K562 (cell line): Measurements from ENCODE around the gene NSF. TPM values are rescaled to one million over a fixed set of nuclear protein-coding genes. Genes with fewer than 3 reads are reported as not detected.
A peak's percentile ranks its signal among the peaks of the same experiment; 100 is the strongest.

Experiments
- ATAC-seq: fragments of 200-7000 bp; cut with Tn5 transposase; 3 replicates; pipeline ENCODE4 v1.9.1; 2020; ENCODE audit warnings: moderate library complexity
- BruUV-seq: library from RNA; stranded (reverse); fragments of 400-500 nt; replicated peaks from 2 replicates; lab custom pipeline; 2021; lab: Mats Ljungman, UMichigan
- CTCF ChIA-PET: fragments of 300-600 bp; formaldehyde crosslinking; extraction: SDS; loops from one replicate; lab custom pipeline; 2021; ENCODE audit warnings: low intra/inter-chr PET ratio; lab: Yijun Ruan, JAX
- POLR2A ChIA-PET: fragments of 300-600, 350-650 bp; sonication (Branson Sonifier 250); formaldehyde crosslinking; extraction: SDS; loops from one replicate; lab custom pipeline; 2021; ENCODE audit warnings: antibody characterized with exemption, inconsistent platforms; lab: Yijun Ruan, JAX
- DNase-seq, 4 experiments: peaks; one replicate each; pipeline versions ENCODE4 v3.0.0 to v3.0.0-alpha.2; 2011 to 2018; ENCODE audit warnings: low spot score in 3 of 4, mixed read lengths in 3 of 4; ENCODE audit errors: extremely low read depth in 1 of 4
- FAIRE-seq: peaks from 2 replicates; lab custom pipeline; 2011; peaks lifted over from hg19 to GRCh38; lab: Jason Lieb, UNC
- H2AFZ ChIP-seq: 2 replicates; pipeline ENCODE4 v1.6.0; 2011; ENCODE audit warnings: low read depth, low read length, control low read depth, inconsistent platforms
- H3K27ac ChIP-seq: fragments of 200-600 bp; 3 replicates; pipeline ENCODE4 v1.8.0; 2011; ENCODE audit warnings: low read depth, mild to moderate bottlenecking, control low read depth, inconsistent platforms, low read length, moderate library complexity, mixed read lengths; ENCODE audit errors: extremely low read depth
- H3K27me3 ChIP-seq, 2 experiments: fragments of 300-600 bp in 1 of 2; 2 replicates in 1 of 2; 3 replicates in 1 of 2; pipeline versions ENCODE4 v1.6.0 to v1.8.0; 2011; ENCODE audit warnings: inconsistent platforms in 2 of 2, low read length in 2 of 2, mild to moderate bottlenecking in 1 of 2, mixed read lengths in 1 of 2, moderate library complexity in 1 of 2; ENCODE audit not compliant: control insufficient read depth in 2 of 2, insufficient read depth in 2 of 2
- H3K36me3 ChIP-seq: fragments of 300-600 bp; 3 replicates; pipeline ENCODE4 v1.8.0; 2011; ENCODE audit warnings: mild to moderate bottlenecking, low read length, inconsistent platforms; ENCODE audit not compliant: control insufficient read depth, insufficient read depth
- H3K4me1 ChIP-seq, 2 experiments: fragments of 200-600 bp in 1 of 2; replicated peaks in 1 of 2; 2 replicates in 1 of 2; 3 replicates in 1 of 2; pipeline versions ENCODE4 v1.5.1 to v1.8.0; 2011; ENCODE audit warnings: inconsistent platforms in 2 of 2, low read length in 2 of 2, mild to moderate bottlenecking in 1 of 2, mixed read lengths in 1 of 2, moderate library complexity in 1 of 2; ENCODE audit not compliant: control insufficient read depth in 2 of 2, insufficient read depth in 2 of 2
- H3K4me2 ChIP-seq: 2 replicates; pipeline ENCODE4 v1.6.1; 2011; ENCODE audit warnings: low read length, control low read depth, inconsistent platforms, mixed read lengths; ENCODE audit not compliant: insufficient read depth
- H3K4me3 ChIP-seq: fragments of 200-600 bp; sonication (generic), shearing (Covaris generic); 2 replicates; pipeline ENCODE4 v1.5.1; 2016; ENCODE audit warnings: control low read depth, inconsistent platforms
- H3K79me2 ChIP-seq: fragments of 200-600 bp; 3 replicates; pipeline ENCODE4 v1.8.0; 2011; ENCODE audit warnings: low read length, inconsistent platforms; ENCODE audit not compliant: control insufficient read depth, insufficient read depth
- H3K9ac ChIP-seq, 2 experiments: 2 replicates each; pipeline versions ENCODE4 v1.6.0 to v1.6.1; 2011; ENCODE audit warnings: low read depth in 2 of 2, low read length in 2 of 2, control low read depth in 1 of 2, inconsistent platforms in 1 of 2, mild to moderate bottlenecking in 1 of 2, mixed read lengths in 1 of 2; ENCODE audit not compliant: insufficient read depth in 1 of 2
- H3K9me1 ChIP-seq: one replicate; pipeline ENCODE4 v1.6.0; 2011; ENCODE audit warnings: inconsistent platforms, mild to moderate bottlenecking, low read length, moderate library complexity; ENCODE audit not compliant: control insufficient read depth, insufficient read depth
- H3K9me3 ChIP-seq: replicated peaks from 2 replicates; pipeline ENCODE4 v1.5.1; 2011; ENCODE audit warnings: low read depth, low read length, inconsistent platforms; ENCODE audit not compliant: control insufficient read depth, insufficient read depth
- H4K20me1 ChIP-seq: replicated peaks from 2 replicates; pipeline ENCODE4 v1.6.1; 2011; ENCODE audit warnings: low read length, inconsistent platforms, mixed read lengths; ENCODE audit not compliant: control insufficient read depth, insufficient read depth
- ARID2 ChIP-seq: fragments of 450-650 bp; IDR thresholded peaks from 2 replicates; pipeline ENCODE4 v1.6.1; 2017; ENCODE audit warnings: antibody characterized with exemption, mild to moderate bottlenecking
- ATF2 ChIP-seq: sonication (generic); formaldehyde crosslinking; IDR thresholded peaks from 2 replicates; pipeline ENCODE4 v1.8.1; 2022; ENCODE audit warnings: missing genetic modification reagents
- EP300 ChIP-seq: IDR thresholded peaks from 2 replicates; pipeline ENCODE4 v1.6.1; 2012; ENCODE audit warnings: low read length, improper control_type of control experiment
- HOMEZ ChIP-seq: fragments of 250-450 bp; sonication (Bioruptor Pico); IDR thresholded peaks from 2 replicates; pipeline ENCODE4 v1.4.0; 2020; ENCODE audit warnings: mild to moderate bottlenecking, moderate library complexity
- MYBL2 ChIP-seq, 2 experiments: fragments of 450-650 bp in 1 of 2; sonication (generic) in 1 of 2; formaldehyde crosslinking in 1 of 2; IDR thresholded peaks; 2 replicates each; pipeline versions ENCODE4 v1.6.1 to v1.8.1; 2017 to 2022; ENCODE audit warnings: borderline replicate concordance in 1 of 2, inconsistent platforms in 1 of 2, low read depth in 1 of 2, mild to moderate bottlenecking in 1 of 2, missing genetic modification reagents in 1 of 2, moderate library complexity in 1 of 2
- NFXL1 ChIP-seq: fragments of 450-650 bp; formaldehyde crosslinking; IDR thresholded peaks from 2 replicates; pipeline ENCODE4 v1.4.0; 2021; ENCODE audit warnings: mild to moderate bottlenecking
- SIX5 ChIP-seq, 2 experiments: IDR thresholded peaks; 2 replicates each; pipeline ENCODE4 v1.6.1; 2011; ENCODE audit warnings: low read length in 2 of 2, borderline replicate concordance in 1 of 2, low read depth in 1 of 2, mild to moderate bottlenecking in 1 of 2, moderate library complexity in 1 of 2; ENCODE audit not compliant: insufficient read depth in 1 of 2
- TAF9B ChIP-seq: fragments of 450-650 bp; IDR thresholded peaks from 2 replicates; pipeline ENCODE4 v1.6.1; 2018; ENCODE audit warnings: mild to moderate bottlenecking; ENCODE audit not compliant: partially characterized antibody
- TCFL5 ChIP-seq: fragments of 250-450 bp; sonication (Bioruptor Pico); conservative IDR thresholded peaks from 2 replicates; pipeline ENCODE4 v1.6.1; 2021; ENCODE audit warnings: mild to moderate bottlenecking, moderate library complexity, matching md5 sums
- ZNF224 ChIP-seq: sonication (generic); formaldehyde crosslinking; IDR thresholded peaks from 2 replicates; pipeline ENCODE4 v1.8.0; 2022; ENCODE audit warnings: mild to moderate bottlenecking, missing genetic modification reagents
- WGBS: fragments of 100-300 bp; shearing (Covaris generic); methylation state at CpG from one replicate; pipeline ENCODE4 v1.1.6; 2016; ENCODE audit warnings: low coverage, mixed read lengths; ENCODE audit not compliant: insufficient coverage; ENCODE audit errors: missing lambda C conversion rate; 5-methylcytosine and 5-hydroxymethylcytosine counted together
- in situ Hi-C: fragments of 300-500 bp; cut with MboI; formaldehyde crosslinking; loops from 4 replicates; pipeline ENCODE4 v1.15.0; 2018; ENCODE audit warnings: inconsistent platforms, mixed read lengths
- intact Hi-C: fragments of 100-400 bp; cut with micrococcal nuclease; formaldehyde crosslinking; loops from 2 replicates; pipeline ENCODE4 v1.14.2; 2022
- polyA plus RNA-seq, 8 experiments: library from polyadenylated mRNA; depleted of rRNA in 4 of 8; stranded (reverse) in 5 of 8; unstranded in 3 of 8; fragments of >200 nt; fragmentation: Nextera tagmentation in 2 of 8; fragmentation: Illumina TruSeq in 1 of 8; extraction: Ambion mirVana in 2 of 8; extraction: Trizol in 1 of 8; gene quantifications; 2 replicates each; pipeline versions ENCODE4 v1.2.1 to v1.2.3, GENCODE V29; 2011 to 2014; ENCODE audit warnings: inconsistent platforms in 1 of 8, missing spikeins in 1 of 8
- total RNA-seq, 7 experiments: library from RNA; depleted of rRNA in 6 of 7; stranded (reverse); fragments of >200 nt in 6 of 7; fragmentation: Illumina TruSeq in 2 of 7; extraction: Trizol in 2 of 7; gene quantifications; 2 replicates each; pipeline versions ENCODE4 v1.2.1 to v1.2.3, GENCODE V29; 2011 to 2021; ENCODE audit warnings: low replicate concordance in 1 of 7

Gene NSF
- total and polyA plus RNA-seq, 9 of the 15 experiments (the other 6 are each of a cell fraction or from before 2014, with no cell fraction given) = 16.7 to 39.8 (median 36.7) TPM

- CTCF ChIA-PET = no interaction called here
These were observed 143.5 kb downstream of the NSF start for GRCh38 chr17:46733837-46734475.

More at GRCh38 chr17:46733837-46734475, 143.5 kb downstream of the NSF start:
- no peak overlapping the region for H3K4me2 ChIP-seq
- TF ChIP-seq NFXL1 = no peak
- TF ChIP-seq ZNF224 (CRISPR knock-in tag) = no peak
- TF ChIP-seq MYBL2 (IDR thresholded peaks at IDR 0.05; ENCODE audit: low read depth) = no peak
- TF ChIP-seq MYBL2 (CRISPR knock-in tag; IDR thresholded peaks at IDR 0.05; ENCODE audit: borderline replicate concordance) = no peak
- no peak for TF ChIP-seq ATF2 (CRISPR knock-in tag)
- no peak for TF ChIP-seq SIX5 (IDR thresholded peaks at IDR 0.05; ENCODE audit: borderline replicate concordance in 1 of 2, insufficient read depth in 1 of 2, low read depth in 1 of 2, low read length in 2 of 2)
- no peak for TF ChIP-seq TCFL5 (CRISPR knock-in tag)
- TF ChIP-seq TAF9B = no peak
- TF ChIP-seq ARID2 = no peak
- no peak for TF ChIP-seq HOMEZ (CRISPR knock-in tag)
- no peak for TF ChIP-seq EP300
- no peak overlapping the region for H3K27ac ChIP-seq
- DNase-seq (no peak), FAIRE-seq (peak; percentile 23), ATAC-seq (no peak)
- 71% methylated on average over 1 of the region's 1 CpG for WGBS
- in situ Hi-C loops (no loop called here), intact Hi-C loops (no loop called here)
- H3K79me2 ChIP-seq = no peaks in the 10 kb centered on the region
- H3K4me3 ChIP-seq = no peak overlapping the region
- no peaks in the 10 kb centered on the region for H3K27me3 ChIP-seq
- no peaks in the 10 kb centered on the region for H4K20me1 ChIP-seq
- H3K9me1 ChIP-seq = no peaks in the 10 kb centered on the region
- POLR2A ChIA-PET = no interaction called here
- H3K9me3 ChIP-seq = no peaks in the 10 kb centered on the region
- H2AFZ ChIP-seq = no peak overlapping the region
- peaks cover 18% of the 10 kb centered on the region; the same call in 2 of the 3 replicates for H3K36me3 ChIP-seq
- BruUV-seq = no TSS peak
- peaks cover 0 to 3% of the 10 kb centered on the region in 2 experiments; a peak in 1 of 5 replicates for H3K4me1 ChIP-seq
- no peak overlapping the region for H3K9ac ChIP-seq
